Melanocyte of skin (primary cell): Measurements from ENCODE around the gene FGB. TPM values are rescaled to one million over a fixed set of nuclear protein-coding genes. Genes with fewer than 3 reads are reported as not detected.

Experiments used
- small RNA-seq, 2 donors: library from RNA; depleted of rRNA; stranded (forward); fragments of <200 nt; gene quantifications; one replicate each; pipeline ENCODE3, GENCODE V24; 2012
- total RNA-seq, 2 donors: library from RNA; depleted of rRNA; stranded (reverse); fragments of >200 nt; gene quantifications; 2 replicates each; pipeline ENCODE4 v1.2.3, GENCODE V29; 2012

FGB gene
- not detected for total RNA-seq

GRCh38 chr4:154562697-154563254 lies at the start of gene FGB:
Gene FGB, plus strand, starts transcription at chr4:154563011. Its CDS starts 8 bp downstream, at chr4:154563019.

GRCh38 chr4:154549894-154550790 lies 12.7 kb upstream of the FGB start, which contains the start of gene PLRG1:
Gene PLRG1, minus strand, starts transcription at chr4:154550400. Its CDS starts 92 bp downstream, at chr4:154550308.

GRCh38 chr4:154590329-154591006 lies 27.7 kb downstream of the FGB start, which contains the start of gene FGA:
Gene FGA, minus strand, starts transcription at chr4:154590742. Its CDS starts 55 bp downstream, at chr4:154590687.

GRCh38 chr4:154612472-154613414 lies 49.9 kb downstream of the FGB start, which contains the start of gene FGG:
Gene FGG, minus strand, starts transcription at chr4:154612656. Its CDS starts 47 bp downstream, at chr4:154612609.

Small RNA genes within 50 kb of the gene (small RNA-seq; reads per million reads assigned to genes)
- 0 reads per million in 2 donors for gene RNU6-1285P

Other genes starting within 250 kb of the FGB start
- not detected for gene DCHS2, start 71.2 kb upstream of the FGB start, total RNA-seq
- gene PLRG1, start 12.6 kb upstream of the FGB start, total RNA-seq = 10 to 100 TPM; 69.5 to 90.2 TPM
- gene FGA, start 27.7 kb downstream of the FGB start, total RNA-seq = not detected
- not detected for gene FGG, start 49.6 kb downstream of the FGB start, total RNA-seq
- gene LRAT, start 181.0 kb downstream of the FGB start, total RNA-seq = under 1 TPM; 0.33 to 0.69 TPM
- under 1 TPM in 1 of 2 donors, not detected in 1; 0.34 TPM for gene RBM46, start 218.3 kb downstream of the FGB start, total RNA-seq